Breast epithelium (tissue), 3 donors: ENCODE data around the gene HERC3.

Experiments
- CTCF ChIP-seq, 3 donors: fragments of 450-650 bp; IDR thresholded peaks; one replicate each; pipeline ENCODE4 v1.5.1; 2016 to 2017; ENCODE audit warnings: antibody characterized with exemption in 3 of 3, mild to moderate bottlenecking in 3 of 3, moderate library complexity in 3 of 3
- POLR2A ChIP-seq: fragments of 450-650 bp; IDR thresholded peaks from one replicate; pipeline ENCODE4 v1.6.1; 2016; ENCODE audit warnings: antibody characterized with exemption, mild to moderate bottlenecking, moderate library complexity
- POLR2AphosphoS5 ChIP-seq, 3 donors: sonication (generic); formaldehyde crosslinking; IDR thresholded peaks; one replicate each; pipeline ENCODE4 v1.6.1; 2017; ENCODE audit warnings: antibody characterized with exemption in 3 of 3

- TF ChIP-seq POLR2A (no peak), CTCF (IDR thresholded peaks at IDR 0.05) (no peak), POLR2AphosphoS5 (IDR thresholded peaks at IDR 0.05) (no peak)
These were observed 81.6 kb downstream of the HERC3 start for GRCh38 chr4:88673886-88674285.
